Esophagus squamous epithelium (tissue), 5 donors: Measurements from ENCODE around the gene SPIB. TPM values are rescaled to one million over a fixed set of nuclear protein-coding genes. Genes with fewer than 3 reads are reported as not detected.

Experiments
- DNase-seq: peaks from one replicate; lab custom pipeline; 2025; lab: John Stamatoyannopoulos, UW
- H3K27ac ChIP-seq, 4 donors: fragments of 200-600 bp; sonication (generic); one replicate each; pipeline ENCODE4 v1.5.1; 2016 to 2019; ENCODE audit warnings: mild to moderate bottlenecking in 1 of 4
- H3K27me3 ChIP-seq, 4 donors: fragments of 200-600 bp; sonication (generic); 1 replicate in 3 of 4; 2 replicates in 1 of 4; pipeline versions ENCODE4 v1.5.1 to v1.6.0; 2017 to 2021; ENCODE audit warnings: antibody characterized with exemption in 1 of 4
- H3K36me3 ChIP-seq, 3 donors: fragments of 200-600 bp; sonication (generic); one replicate each; pipeline ENCODE4 v1.5.1; 2016 to 2019
- H3K4me1 ChIP-seq, 3 donors: fragments of 200-600 bp; sonication (generic); one replicate each; pipeline ENCODE4 v1.5.1; 2017 to 2019
- H3K4me3 ChIP-seq, 4 donors: fragments of 200-600 bp; sonication (generic); 1 replicate in 3 of 4; 2 replicates in 1 of 4; pipeline ENCODE4 v1.5.1; 2016 to 2019; ENCODE audit warnings: mild to moderate bottlenecking in 2 of 4, moderate library complexity in 1 of 4
- H3K9me3 ChIP-seq, 3 donors: fragments of 200-600 bp; sonication (generic); one replicate each; pipeline ENCODE4 v1.5.1; 2016 to 2019
- CTCF ChIP-seq, 6 experiments: fragments of 450-650 bp in 4 of 6; fragments of 200-600 bp in 2 of 6; sonication (generic) in 2 of 6; IDR thresholded peaks; one replicate each; pipeline ENCODE4 v1.5.1; 2016 to 2019; ENCODE audit warnings: antibody characterized with exemption in 6 of 6, mild to moderate bottlenecking in 4 of 6, moderate library complexity in 4 of 6
- POLR2A ChIP-seq, 4 donors: fragments of 450-650 bp; IDR thresholded peaks; one replicate each; pipeline ENCODE4 v1.6.1; 2017; ENCODE audit warnings: antibody characterized with exemption in 4 of 4, mild to moderate bottlenecking in 4 of 4, moderate library complexity in 3 of 4
- WGBS, 2 donors: methylation state at CpG; one replicate each; pipeline ENCODE4 v1.1.5; 2018; 5-methylcytosine and 5-hydroxymethylcytosine counted together
- intact Hi-C: fragments of 100-400 bp; cut with DNase I; formaldehyde crosslinking; loops from one replicate; pipeline ENCODE4 v1.15.0; 2022
- total RNA-seq, 4 donors: library from RNA; depleted of rRNA; stranded (reverse); fragments of >200 nt; gene quantifications; one replicate each; pipeline ENCODE4 v1.1.0, GENCODE V29; 2016
- donor health status: DM: yes; HTN: yes; CAD: no.

SPIB gene
- total RNA-seq, 4 donors from 2014 or later = 0.32 TPM; not detected in 3

GRCh38 chr19:50451223-50451534 is 32.4 kb downstream of the SPIB start:
- intact Hi-C loops = no loop called here
- no peak overlapping the region for H3K27ac ChIP-seq
- TF ChIP-seq CTCF (IDR thresholded peaks at IDR 0.05) (no peak), POLR2A (IDR thresholded peaks at IDR 0.05) (no peak)
- no peaks in the 10 kb centered on the region for H3K36me3 ChIP-seq
- H3K4me3 ChIP-seq = no peak overlapping the region
- WGBS, 2 donors = 52 to 53% methylated on average over 2 to 6 of the region's 13 CpGs
- no peaks in the 10 kb centered on the region for H3K4me1 ChIP-seq
- DNase-seq = no peak
- H3K27me3 ChIP-seq = peaks cover 0 to 24% (median 0%) of the 10 kb centered on the region in 4 donors
- H3K9me3 ChIP-seq = no peaks in the 10 kb centered on the region

GRCh38 chr19:50453243-50453642 is 34.5 kb downstream of the SPIB start:
- H3K27ac ChIP-seq = no peak overlapping the region

GRCh38 chr19:50455992-50456391 is 37.3 kb downstream of the SPIB start:
- H3K9me3 ChIP-seq = no peaks in the 10 kb centered on the region
- WGBS, 2 donors = 62 to 76% methylated on average over 2 of the region's 2 CpGs
- H3K4me1 ChIP-seq = no peaks in the 10 kb centered on the region
- no peak for TF ChIP-seq CTCF (IDR thresholded peaks at IDR 0.05)
- no peak for TF ChIP-seq POLR2A (IDR thresholded peaks at IDR 0.05)
- peaks cover 0 to 60% (median 5%) of the 10 kb centered on the region in 4 donors for H3K27me3 ChIP-seq
- H3K27ac ChIP-seq = no peak overlapping the region
- no peak overlapping the region for H3K4me3 ChIP-seq
- no peak for DNase-seq
- H3K36me3 ChIP-seq = no peaks in the 10 kb centered on the region
- intact Hi-C loops = no loop called here

More at GRCh38 chr19:50453243-50453642, 34.5 kb downstream of the SPIB start:
- WGBS, 2 donors = 100% methylated on average over 2 of the region's 3 CpGs; no CpG with 5 or more reads in 1 of the 2 donors
- H3K4me3 ChIP-seq = no peak overlapping the region
- H3K27me3 ChIP-seq = peaks cover 0 to 42% (median 2%) of the 10 kb centered on the region in 4 donors
- no peaks in the 10 kb centered on the region for H3K4me1 ChIP-seq
- intact Hi-C loops = no loop called here
- H3K9me3 ChIP-seq = no peaks in the 10 kb centered on the region
- no peak for DNase-seq
- no peak for TF ChIP-seq CTCF (IDR thresholded peaks at IDR 0.05)
- no peaks in the 10 kb centered on the region for H3K36me3 ChIP-seq

- WGBS, 2 donors = 65 to 83% methylated on average over 2 to 3 of the region's 5 CpGs
- Histone ChIP-seq H3K27me3 (peaks cover 0 to 62% (median 5%) of the 10 kb centered on the region in 4 donors), H3K9me3 (no peaks in the 10 kb centered on the region), H3K4me3 (no peak overlapping the region), H3K27ac (no peak overlapping the region), H3K36me3 (no peaks in the 10 kb centered on the region), H3K4me1 (no peaks in the 10 kb centered on the region)
- DNase-seq = no peak
- TF ChIP-seq POLR2A (IDR thresholded peaks at IDR 0.05) = no peak
- no peak for TF ChIP-seq CTCF (IDR thresholded peaks at IDR 0.05)
- intact Hi-C loops = no loop called here
These were observed 38.6 kb downstream of the SPIB start for GRCh38 chr19:50457300-50457699.

GRCh38 chr19:50458396-50459066 is 39.8 kb downstream of the SPIB start:
- 36 to 41% methylated on average over 16 to 21 of the region's 50 CpGs for WGBS, 2 donors
- Histone ChIP-seq H3K9me3 (no peaks in the 10 kb centered on the region), H3K4me1 (no peaks in the 10 kb centered on the region), H3K27ac (no peak overlapping the region), H3K27me3 (peaks cover 0 to 71% (median 5%) of the 10 kb centered on the region in 4 donors), H3K4me3 (no peak overlapping the region), H3K36me3 (no peaks in the 10 kb centered on the region)
- no peak for DNase-seq
- intact Hi-C loops = no loop called here
- TF ChIP-seq CTCF (IDR thresholded peaks at IDR 0.05) (no peak), POLR2A (IDR thresholded peaks at IDR 0.05) (no peak)
